H9 (cell line): ENCODE measurements around the gene IL16. TPM values are rescaled to one million over a fixed set of nuclear protein-coding genes. Genes with fewer than 3 reads are reported as not detected.
A peak's percentile ranks its signal among the peaks of the same experiment; 100 is the strongest.

Experiments
- DNase-seq: peaks from one replicate; pipeline ENCODE4 v3.0.0-alpha.2; 2017
- H2AFZ ChIP-seq: one replicate; pipeline ENCODE4 v1.6.1; 2013; ENCODE audit warnings: mild to moderate bottlenecking, low read length, control low read depth, moderate library complexity
- H2AK5ac ChIP-seq: 2 replicates; pipeline ENCODE4 v1.6.1; 2013; ENCODE audit warnings: low read length, control low read depth, mixed read lengths; ENCODE audit not compliant: insufficient read length
- H2BK120ac ChIP-seq: one replicate; pipeline ENCODE4 v1.6.1; 2013; ENCODE audit warnings: low read depth, mild to moderate bottlenecking, low read length, control low read depth, inconsistent platforms; ENCODE audit not compliant: poor library complexity, severe bottlenecking
- H2BK12ac ChIP-seq: 2 replicates; pipeline ENCODE4 v1.6.1; 2013; ENCODE audit warnings: low read length, control low read depth, mixed read lengths, low read depth; ENCODE audit not compliant: insufficient read length
- H2BK15ac ChIP-seq: 2 replicates; pipeline ENCODE4 v1.6.1; 2013; ENCODE audit warnings: low read depth, low read length, control low read depth
- H2BK20ac ChIP-seq: one replicate; pipeline ENCODE4 v1.6.1; 2013; ENCODE audit warnings: low read depth, mild to moderate bottlenecking, low read length, control low read depth, inconsistent platforms; ENCODE audit not compliant: poor library complexity, severe bottlenecking
- H2BK5ac ChIP-seq: 2 replicates; pipeline ENCODE4 v1.6.1; 2013; ENCODE audit warnings: low read length, control low read depth, mixed read lengths; ENCODE audit not compliant: insufficient read length
- H3K14ac ChIP-seq: 2 replicates; pipeline ENCODE4 v1.6.1; 2013; ENCODE audit warnings: low read length, control low read depth; ENCODE audit not compliant: insufficient read depth
- H3K18ac ChIP-seq: 2 replicates; pipeline ENCODE4 v1.6.1; 2013; ENCODE audit warnings: low read depth, mild to moderate bottlenecking, mixed read lengths, low read length, control low read depth; ENCODE audit not compliant: insufficient read length
- H3K23ac ChIP-seq: 2 replicates; pipeline ENCODE4 v1.6.1; 2013; ENCODE audit warnings: low read length, control low read depth, mixed read lengths, low read depth; ENCODE audit not compliant: insufficient read length
- H3K23me2 ChIP-seq: 2 replicates; pipeline ENCODE4 v1.6.1; 2013; ENCODE audit warnings: low read depth, mild to moderate bottlenecking, mixed read lengths, low read length, control low read depth; ENCODE audit not compliant: insufficient read length, poor library complexity, severe bottlenecking
- H3K27ac ChIP-seq: 2 replicates; pipeline ENCODE4 v1.5.1; 2013; ENCODE audit warnings: low read length, control low read depth, mixed read lengths, low read depth; ENCODE audit not compliant: insufficient read length
- H3K27me3 ChIP-seq: 2 replicates; pipeline ENCODE4 v1.6.1; 2013; ENCODE audit warnings: low read length, control low read depth, inconsistent platforms; ENCODE audit not compliant: insufficient read depth
- H3K4ac ChIP-seq: 2 replicates; pipeline ENCODE4 v1.6.1; 2013; ENCODE audit warnings: low read depth, mild to moderate bottlenecking, control low read depth, inconsistent platforms, low read length, moderate library complexity
- H3K4me1 ChIP-seq: 2 replicates; pipeline ENCODE4 v1.6.1; 2013; ENCODE audit warnings: low read length, control low read depth, inconsistent platforms; ENCODE audit not compliant: insufficient read depth
- H3K4me2 ChIP-seq: 2 replicates; pipeline ENCODE4 v1.6.1; 2013; ENCODE audit warnings: low read length, control low read depth, mixed read lengths; ENCODE audit not compliant: insufficient read length, insufficient read depth
- H3K56ac ChIP-seq: 2 replicates; pipeline ENCODE4 v1.6.1; 2013; ENCODE audit warnings: low read depth, mild to moderate bottlenecking, mixed read lengths, low read length, control low read depth; ENCODE audit not compliant: insufficient read length
- H3K79me1 ChIP-seq: 2 replicates; pipeline ENCODE4 v1.6.1; 2013; ENCODE audit warnings: low read depth, mild to moderate bottlenecking, moderate library complexity, low read length, control low read depth, inconsistent platforms; ENCODE audit not compliant: insufficient read depth, poor library complexity, severe bottlenecking
- H3K79me2 ChIP-seq: 2 replicates; pipeline ENCODE4 v1.6.1; 2013; ENCODE audit warnings: low read length, control low read depth, inconsistent platforms; ENCODE audit not compliant: insufficient read depth
- H3K9ac ChIP-seq: 2 replicates; pipeline ENCODE4 v1.6.1; 2013; ENCODE audit warnings: low read length, control low read depth, mixed read lengths; ENCODE audit not compliant: insufficient read length; ENCODE audit errors: extremely low read depth
- H3K9me3 ChIP-seq: one replicate; pipeline ENCODE4 v1.6.1; 2013; ENCODE audit warnings: low read depth, low read length, inconsistent platforms; ENCODE audit not compliant: control insufficient read depth
- H3T11ph ChIP-seq: one replicate; pipeline ENCODE4 v1.6.1; 2013; ENCODE audit warnings: mild to moderate bottlenecking, low read length, control low read depth, inconsistent platforms
- H4K20me1 ChIP-seq: one replicate; pipeline ENCODE4 v1.6.1; 2013; ENCODE audit not compliant: control insufficient read depth, insufficient read length, insufficient read depth
- H4K5ac ChIP-seq: 2 replicates; pipeline ENCODE4 v1.6.1; 2013; ENCODE audit warnings: low read depth, mild to moderate bottlenecking, mixed read lengths, low read length, control low read depth; ENCODE audit not compliant: insufficient read length
- H4K8ac ChIP-seq: replicated peaks from 2 replicates; pipeline ENCODE4 v1.6.1; 2013; ENCODE audit warnings: low read length, control low read depth, mixed read lengths, low read depth; ENCODE audit not compliant: insufficient read length
- H4K91ac ChIP-seq: 2 replicates; pipeline ENCODE4 v1.6.1; 2013; ENCODE audit warnings: low read depth, mild to moderate bottlenecking, moderate library complexity, mixed read lengths, low read length, control low read depth; ENCODE audit not compliant: insufficient read length
- H3K27ac Mint-ChIP-seq, 3 experiments: 2 replicates in 2 of 3; 3 replicates in 1 of 3; pipeline ENCODE4 v1.8.0; 2020 to 2021; ENCODE audit warnings: mixed read lengths in 3 of 3, mild to moderate bottlenecking in 1 of 3, moderate library complexity in 1 of 3
- H3K27me3 Mint-ChIP-seq: 2 replicates; pipeline ENCODE4 v1.8.0; 2021; ENCODE audit warnings: low read depth, mild to moderate bottlenecking, moderate library complexity, mixed read lengths
- H3K36me3 Mint-ChIP-seq, 3 experiments: 2 replicates in 2 of 3; 3 replicates in 1 of 3; pipeline ENCODE4 v1.8.0; 2020 to 2021; ENCODE audit warnings: low read depth in 3 of 3, mixed read lengths in 3 of 3; ENCODE audit not compliant: insufficient read depth in 1 of 3
- H3K4me1 Mint-ChIP-seq, 2 experiments: 2 replicates each; pipeline ENCODE4 v1.8.0; 2020; ENCODE audit warnings: mixed read lengths in 2 of 2
- H3K4me3 Mint-ChIP-seq, 2 experiments: 2 replicates in 1 of 2; 3 replicates in 1 of 2; pipeline ENCODE4 v1.8.0; 2020 to 2021; ENCODE audit warnings: mild to moderate bottlenecking in 2 of 2, mixed read lengths in 2 of 2, moderate library complexity in 1 of 2
- H3K9me3 Mint-ChIP-seq, 2 experiments: 2 replicates in 1 of 2; 3 replicates in 1 of 2; pipeline ENCODE4 v1.8.0; 2020; ENCODE audit warnings: mild to moderate bottlenecking in 2 of 2, mixed read lengths in 2 of 2, moderate library complexity in 1 of 2
- CTCF ChIP-seq: fragments of 200-600 bp; sonication (generic); conservative IDR thresholded peaks from 3 replicates; pipeline ENCODE4 v1.8.0; 2021; ENCODE audit warnings: antibody characterized with exemption, mild to moderate bottlenecking
- WGBS: extraction: QIAGEN DNeasy Blood & Tissue Kit; methylation state at CpG from one replicate; pipeline ENCODE4 v1.1.7; 2013; ENCODE audit warnings: missing lambda C conversion rate, low lambda C conversion rate, mixed read lengths; ENCODE audit not compliant: insufficient read length; ENCODE audit errors: extremely low coverage; 5-methylcytosine and 5-hydroxymethylcytosine counted together
- total RNA-seq: library from RNA; stranded (reverse); gene quantifications from 2 replicates; pipeline ENCODE4 v1.2.1, GENCODE V29; 2021

Gene IL16
- total RNA-seq, 1 experiment from 2014 or later = 0.28 TPM

- Mint-ChIP-seq H3K36me3 (peaks cover 0 to 16% (median 7%) of the 10 kb centered on the region in 3 experiments; a peak in 4 of 7 replicates), H3K27me3 (peaks cover 5% of the 10 kb centered on the region), H3K9me3 (peaks cover 19 to 22% of the 10 kb centered on the region in 2 experiments; a peak in 4 of 5 replicates), H3K27ac (peak overlapping the region in 1 of 3 experiments; percentile 80; a peak in 2 of 7 replicates), H3K4me1 (peaks cover 8 to 12% of the 10 kb centered on the region in 2 experiments), H3K4me3 (no peak overlapping the region)
- H3K56ac ChIP-seq = no peak overlapping the region
- no peak overlapping the region for H3K18ac ChIP-seq
- H2BK5ac ChIP-seq = no peak overlapping the region
- H4K5ac ChIP-seq = no peak overlapping the region
- no CpG with 5 or more reads among the region's 2 CpGs for WGBS
- no peak overlapping the region for H2BK20ac ChIP-seq
- H3K9me3 ChIP-seq = no peaks in the 10 kb centered on the region
- no peak overlapping the region for H2AK5ac ChIP-seq
- DNase-seq = no peak
- H3T11ph ChIP-seq = no peak overlapping the region
- H3K4me2 ChIP-seq = no peak overlapping the region
- TF ChIP-seq CTCF = no peak
- H3K9ac ChIP-seq = no peak overlapping the region
- no peak overlapping the region for H2BK120ac ChIP-seq
- no peaks in the 10 kb centered on the region for H3K79me2 ChIP-seq
- H3K27ac ChIP-seq = no peak overlapping the region
- H3K14ac ChIP-seq = no peak overlapping the region; the same call in 1 of the 2 replicates
- H4K20me1 ChIP-seq = no peaks in the 10 kb centered on the region
- no peaks in the 10 kb centered on the region; the same call in 1 of the 2 replicates for H3K4me1 ChIP-seq
- H3K4ac ChIP-seq = no peak overlapping the region
- H4K8ac ChIP-seq = no peak overlapping the region
- H2AFZ ChIP-seq = no peak overlapping the region
- H3K23ac ChIP-seq = no peak overlapping the region
- H3K79me1 ChIP-seq = no peaks in the 10 kb centered on the region
- no peak overlapping the region for H2BK15ac ChIP-seq
- no peak overlapping the region for H4K91ac ChIP-seq
- H3K27me3 ChIP-seq = no peaks in the 10 kb centered on the region
- H3K23me2 ChIP-seq = no peaks in the 10 kb centered on the region
- H2BK12ac ChIP-seq = no peak overlapping the region
Measured at GRCh38 chr15:81215983-81216382, 19.3 kb downstream of the IL16 start.
